Inflammatory macrophage (primary cell): ENCODE results near the gene SLC9A8.
A peak's percentile ranks its signal among the peaks of the same experiment; 100 is the strongest.

ENCODE experiments used
- DNase-seq, 2 donors: peaks; one replicate each; pipeline ENCODE4 v3.0.0-alpha.2; 2020 to 2022

SLC9A8 gene

DNA sequence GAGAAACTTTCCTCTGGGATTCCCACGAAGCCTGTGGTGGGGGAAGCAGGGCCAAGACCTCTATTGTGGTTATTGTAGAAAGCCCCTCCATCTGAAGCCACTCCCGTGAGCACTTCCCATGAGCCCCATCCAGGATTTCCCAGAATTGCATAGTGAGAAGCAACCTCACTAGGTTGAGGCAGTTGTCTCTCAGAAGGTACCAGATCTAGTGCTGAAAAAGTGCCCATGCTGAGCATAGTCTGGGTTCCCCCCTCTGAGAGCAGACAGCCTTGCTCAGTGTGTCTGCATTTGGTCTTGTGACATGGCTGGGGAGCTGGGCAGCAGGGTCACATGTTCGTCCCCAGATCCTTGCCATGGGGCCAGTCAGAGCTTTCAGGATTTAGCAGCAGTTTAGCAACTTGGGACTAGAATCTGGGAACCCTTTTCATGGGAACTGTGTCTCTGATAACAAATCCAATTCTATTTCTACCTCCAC, 38.6 kb downstream of the SLC9A8 start:
- peak; percentile 45 to 57 for DNase-seq

DNA sequence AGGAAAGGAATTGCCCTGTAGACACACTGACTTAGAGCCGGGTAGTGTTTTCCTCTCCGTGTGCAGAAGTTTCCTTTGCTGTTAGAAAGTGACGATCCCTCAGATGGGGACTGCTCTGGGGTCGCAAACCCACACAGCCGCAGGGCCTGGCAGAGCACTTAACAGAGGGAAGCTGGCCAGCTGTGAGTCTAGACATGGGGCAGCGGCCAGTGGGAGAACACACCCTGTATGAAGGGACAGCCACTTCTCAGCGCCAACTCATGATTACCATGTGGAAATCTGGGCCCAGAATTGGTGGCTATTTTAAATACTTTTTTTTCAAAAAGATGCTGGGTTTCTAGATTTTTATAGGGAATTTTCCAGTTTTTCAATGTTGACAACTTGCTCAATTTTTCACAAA, 39.4 kb downstream of the SLC9A8 start:
- DNase-seq = no peak

DNA sequence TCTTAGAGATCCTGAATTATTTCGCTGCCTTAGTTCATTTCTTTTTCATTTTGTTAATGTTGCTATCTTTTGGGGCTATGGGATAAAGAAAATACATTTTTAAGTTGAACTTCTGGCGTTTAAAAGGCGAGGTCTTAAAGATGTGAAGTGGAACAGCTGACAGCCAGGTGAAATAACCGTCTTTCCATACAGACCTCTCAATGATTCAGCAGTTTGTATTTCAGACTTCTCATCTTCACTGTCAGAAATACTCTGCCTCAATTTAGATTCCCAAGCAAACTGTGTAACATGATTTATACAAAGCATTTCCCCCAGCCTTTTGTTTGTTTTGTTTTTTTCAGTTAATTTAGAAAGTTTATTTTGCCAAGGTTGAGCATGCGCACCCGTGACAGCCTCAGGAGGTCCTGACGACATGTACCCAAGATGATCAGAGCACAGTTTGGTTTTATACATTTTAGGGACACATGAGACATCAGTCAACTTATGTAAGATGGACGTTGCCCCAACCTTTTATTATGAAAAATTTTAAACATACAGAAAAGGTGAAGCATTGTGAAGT, 40.0 kb downstream of the SLC9A8 start:
- DNase-seq = no peak

DNA sequence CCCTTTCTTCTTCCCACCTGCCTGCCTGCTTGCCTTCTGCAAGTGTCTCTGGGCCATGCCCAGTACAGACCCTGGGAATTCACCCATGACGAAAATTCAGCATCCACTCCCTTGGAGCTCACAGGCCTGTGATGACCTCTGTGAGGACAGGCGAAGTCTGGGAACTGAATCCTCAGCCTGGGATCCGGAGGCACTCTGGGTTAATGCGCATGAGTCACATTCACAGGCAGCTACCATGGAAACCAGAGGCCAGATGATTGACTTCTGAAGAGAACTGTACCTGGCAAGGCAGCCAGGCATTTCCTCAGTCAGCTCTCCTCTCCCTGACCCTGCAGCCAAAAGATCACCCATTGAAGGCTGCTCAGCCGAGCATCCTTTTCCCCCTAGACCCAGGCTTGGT, 41.0 kb downstream of the SLC9A8 start:
- no peak for DNase-seq

DNA sequence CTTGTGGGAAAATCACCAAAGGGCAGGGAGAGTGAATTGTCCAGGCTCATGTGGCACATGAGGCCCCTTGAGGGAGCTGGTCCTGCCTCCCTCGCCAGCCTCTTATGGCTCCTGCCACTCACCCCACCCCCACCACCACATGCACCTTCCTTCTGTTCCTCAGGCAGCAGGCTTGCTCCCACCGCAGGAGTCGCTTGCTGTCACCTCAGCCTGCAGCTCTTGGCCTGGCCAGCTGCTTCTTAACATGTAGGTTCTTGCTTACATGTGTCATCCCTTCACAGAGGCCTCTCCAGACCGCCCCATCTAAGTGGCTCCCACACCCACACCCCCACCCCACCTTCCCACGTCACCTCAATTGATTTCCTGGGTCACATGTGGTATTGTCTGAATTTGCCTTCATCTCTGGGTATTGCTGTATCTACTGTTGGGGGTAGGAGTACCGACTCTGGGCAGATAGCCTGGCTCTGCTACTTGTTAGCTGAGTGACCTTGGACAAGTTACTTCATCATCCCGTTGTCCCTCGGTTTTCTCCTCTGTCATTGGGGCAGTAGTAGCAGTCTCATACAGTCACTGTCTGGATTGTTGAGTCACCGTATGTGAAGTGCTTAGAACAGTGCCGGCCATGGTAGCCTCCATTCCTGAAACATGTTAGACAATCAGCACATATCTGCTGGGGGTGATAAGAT, 41.7 kb downstream of the SLC9A8 start:
- no peak for DNase-seq

DNA sequence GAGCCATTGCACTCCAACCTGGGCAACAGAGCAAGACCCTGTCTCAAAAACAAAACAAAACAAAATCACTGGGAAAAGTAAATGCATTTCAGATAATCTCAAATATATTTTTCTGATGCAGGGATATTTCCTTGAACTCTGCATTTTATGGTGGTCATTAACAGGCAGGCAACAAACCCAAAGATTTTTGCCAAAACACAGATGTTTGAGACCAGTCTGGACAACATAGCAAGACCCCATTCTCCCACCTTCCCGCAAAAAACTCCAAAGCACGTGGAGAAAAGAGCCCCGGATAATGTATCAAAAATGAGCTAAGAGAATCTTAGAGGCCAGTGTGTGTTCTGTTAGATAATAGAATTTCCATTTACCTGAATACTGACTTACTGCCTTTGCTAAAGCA, 44.3 kb downstream of the SLC9A8 start:
- DNase-seq = no peak

DNA sequence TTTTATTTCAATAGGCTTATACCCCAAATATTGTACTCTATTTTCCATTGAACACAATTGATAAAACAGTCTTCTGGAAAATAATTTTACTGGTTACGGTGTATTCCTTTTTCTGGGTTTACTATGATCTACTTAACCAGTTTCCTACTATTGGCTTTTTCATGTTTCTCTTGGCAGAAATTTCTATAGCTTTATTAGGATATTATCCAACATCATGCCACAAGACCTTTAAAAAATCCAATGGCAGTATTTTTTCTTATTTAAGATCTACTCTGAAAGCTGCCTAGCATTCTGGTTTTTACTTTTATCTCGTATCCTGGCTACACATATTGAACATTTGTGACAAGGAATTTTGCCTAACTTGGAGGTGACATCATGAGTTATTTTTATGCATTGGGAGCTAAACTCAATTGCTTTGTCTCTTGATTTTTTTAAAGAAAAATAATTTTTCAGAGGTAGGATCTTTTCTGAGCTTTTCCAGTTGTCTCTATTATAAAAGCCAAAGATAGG, 45.5 kb downstream of the SLC9A8 start:
- no peak for DNase-seq

DNA sequence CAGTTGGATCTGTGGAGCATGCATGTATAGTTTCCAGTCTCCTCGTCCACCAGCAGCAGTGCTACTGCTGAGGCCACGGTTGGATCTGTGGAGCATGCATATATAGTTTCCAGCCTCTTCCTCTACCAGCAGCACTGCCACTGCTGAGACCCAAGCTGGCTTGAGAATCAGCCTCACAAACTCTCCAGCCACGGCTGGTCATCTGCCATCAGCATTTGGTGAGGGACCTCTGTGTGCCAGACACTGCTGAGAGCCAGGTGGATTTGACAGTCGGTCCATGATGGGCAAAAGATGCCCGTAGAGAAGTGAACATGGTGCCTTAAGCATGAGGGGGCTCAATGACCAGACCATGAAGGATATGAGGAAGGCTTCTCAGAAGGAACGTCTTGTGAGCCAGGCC, 46.4 kb downstream of the SLC9A8 start:
- no peak for DNase-seq

DNA sequence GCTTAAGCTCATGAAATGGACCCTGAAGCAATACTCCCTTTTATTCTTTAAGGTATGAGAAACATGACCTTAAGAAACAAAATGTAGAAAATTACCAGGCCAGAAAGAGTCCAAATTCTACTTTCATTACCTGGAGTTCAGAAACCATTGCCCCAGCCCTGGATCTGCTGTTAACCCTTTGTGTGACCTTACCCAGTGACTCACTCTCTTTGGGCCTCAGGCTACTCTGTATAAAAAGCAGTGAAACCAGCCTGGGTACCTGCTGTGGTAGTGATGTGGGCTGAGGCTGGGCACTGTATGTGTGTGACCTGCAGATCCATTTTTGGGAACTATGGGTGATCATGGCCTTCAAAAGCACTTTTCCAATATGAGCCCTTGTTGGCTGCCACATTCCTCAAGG, 47.2 kb downstream of the SLC9A8 start:
- DNase-seq = no peak

DNA sequence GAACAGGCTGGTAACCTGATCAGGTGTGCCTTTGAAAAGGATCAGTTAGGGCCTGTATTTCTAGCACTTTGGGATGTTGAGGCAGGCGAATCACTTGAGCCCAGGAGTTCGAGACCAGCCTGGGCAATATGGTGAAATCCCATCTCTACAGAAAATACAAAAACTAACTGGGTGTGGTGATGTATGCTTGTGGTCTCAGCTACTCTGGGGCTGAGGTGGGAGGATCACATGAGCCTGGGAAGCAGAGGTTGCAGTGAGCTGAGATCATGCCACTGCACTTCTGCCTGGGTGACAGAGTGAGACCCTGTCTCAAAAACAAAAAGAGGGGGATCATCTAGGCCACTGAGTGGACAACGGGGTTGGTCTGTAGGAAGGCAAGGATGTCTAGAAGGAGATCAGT, 48.6 kb downstream of the SLC9A8 start:
- peak; percentile 34 to 69 for DNase-seq

DNA sequence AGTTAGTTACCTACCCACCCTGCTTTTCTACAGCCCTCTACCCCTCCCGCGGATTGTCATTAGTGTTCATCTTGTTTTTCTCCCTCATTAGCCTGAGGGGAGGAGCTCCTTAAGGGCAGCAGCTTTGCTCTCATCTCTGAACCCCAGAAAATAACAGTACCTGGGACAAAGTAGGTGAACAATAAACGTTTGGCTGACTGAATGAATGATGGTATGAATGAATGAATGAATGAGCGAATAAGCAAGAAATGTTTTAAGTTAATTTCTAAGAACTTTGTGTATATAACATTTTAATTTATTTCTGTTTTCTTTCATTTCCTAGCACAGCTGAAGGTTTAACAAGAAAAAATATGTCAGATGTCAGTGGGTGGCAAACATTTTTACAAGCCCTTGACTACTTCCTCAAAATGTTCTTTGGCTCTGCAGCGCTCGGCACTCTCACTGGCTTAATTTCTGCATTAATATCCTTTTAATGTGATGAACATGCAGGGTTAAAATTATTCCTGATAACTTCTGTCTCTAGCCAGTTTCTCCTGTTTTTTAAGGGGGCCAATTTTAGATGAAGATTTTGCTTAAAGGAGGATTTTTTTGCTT, 50.1 kb downstream of the SLC9A8 start:
- peak; percentile 36 to 56 for DNase-seq

DNA sequence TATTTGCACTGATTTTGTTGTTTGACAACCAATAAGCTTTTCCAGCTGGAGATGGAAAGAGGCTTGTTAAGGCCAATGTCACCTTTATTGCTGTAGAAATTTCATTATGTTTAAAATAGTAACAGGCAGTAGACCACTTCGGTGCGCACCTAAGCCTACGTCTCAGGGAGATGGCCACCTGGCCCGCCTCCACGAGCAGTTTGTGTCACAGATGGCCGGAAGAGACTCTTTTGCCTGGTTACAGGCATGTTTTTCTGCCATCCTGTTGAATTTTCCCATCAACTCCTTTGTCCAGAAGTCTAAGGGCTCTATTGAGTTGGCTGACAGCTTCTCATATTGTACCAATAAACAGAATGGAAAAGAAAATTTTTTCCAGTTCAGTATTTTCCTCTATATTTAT, 51.0 kb downstream of the SLC9A8 start:
- no peak for DNase-seq

DNA sequence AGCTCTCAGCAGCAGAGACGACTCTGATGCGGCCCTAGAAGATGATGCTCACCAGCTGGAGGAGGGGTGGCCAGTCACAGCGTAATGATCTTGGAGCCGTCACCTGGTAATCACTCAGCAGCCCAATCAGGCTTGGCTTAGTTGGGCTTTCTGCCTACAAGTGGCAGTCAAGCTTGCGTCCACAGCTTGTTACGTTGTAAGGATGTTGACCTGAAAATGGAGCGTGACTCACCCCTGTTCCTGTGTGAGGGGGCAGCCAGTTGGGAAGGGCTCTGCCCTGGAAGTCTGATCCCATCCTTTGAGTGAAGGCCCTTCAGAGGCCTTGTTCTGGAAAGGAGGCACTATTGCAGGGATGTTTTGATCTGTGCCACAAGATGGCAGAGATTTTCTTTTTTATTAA, 52.9 kb downstream of the SLC9A8 start:
- DNase-seq = no peak

DNA sequence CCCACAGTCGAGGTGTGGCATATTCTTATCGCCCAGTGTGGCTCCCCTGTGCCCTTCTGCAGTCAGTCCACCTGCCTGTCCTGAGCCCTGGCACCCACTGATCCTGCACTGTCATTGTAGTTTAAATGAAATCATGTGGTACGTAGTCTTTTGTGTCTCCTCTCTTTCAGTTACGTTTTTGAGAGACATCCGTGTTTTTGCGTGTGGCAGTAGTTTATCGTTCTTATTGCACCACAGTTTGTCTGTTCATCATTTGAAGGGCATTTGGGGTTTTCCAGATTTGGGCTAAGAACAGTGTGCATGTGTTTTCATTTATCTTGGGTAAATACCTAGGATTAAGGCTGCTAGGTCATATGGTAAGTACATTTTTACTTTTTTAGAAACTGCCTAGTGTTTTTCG, 53.4 kb downstream of the SLC9A8 start:
- DNase-seq = no peak

DNA sequence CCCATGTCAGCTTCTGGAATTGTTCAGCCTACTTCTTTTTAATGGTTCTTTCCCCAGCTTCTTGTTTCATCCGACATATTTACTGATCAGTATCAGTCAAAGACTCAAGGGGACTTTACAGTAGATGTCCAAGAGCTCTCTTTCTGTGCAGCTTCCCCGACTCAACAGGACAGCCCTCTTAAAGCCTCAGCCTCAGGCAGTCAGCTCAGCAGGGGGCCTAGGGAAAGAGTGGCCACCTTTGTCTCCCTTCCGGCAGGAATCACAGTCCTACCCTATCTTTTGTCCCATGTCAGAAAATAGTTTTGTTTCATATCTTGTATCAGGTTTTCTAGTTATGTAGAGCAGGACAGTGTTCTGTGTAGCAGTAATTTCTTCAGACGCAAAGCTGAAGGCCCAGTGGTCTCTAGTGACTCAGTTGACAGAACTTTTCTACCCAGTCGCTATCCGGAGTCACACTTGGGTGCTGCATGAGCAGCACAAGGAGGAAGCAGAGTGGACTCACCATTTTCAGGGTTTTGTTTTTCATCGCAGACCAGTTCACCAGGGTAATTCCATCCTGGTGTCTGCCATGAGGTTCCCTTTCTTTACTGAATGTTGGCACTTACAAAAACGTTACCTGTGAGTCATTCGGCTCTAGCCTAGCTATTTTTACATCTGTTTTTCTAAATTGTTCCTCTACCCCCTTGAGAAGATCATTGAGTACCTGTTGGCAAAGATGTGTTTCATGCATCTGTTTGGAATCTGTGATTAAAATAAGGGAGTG, 55.0 kb downstream of the SLC9A8 start:
- peak in 1 of 2 donors; percentile 6 for DNase-seq

DNA sequence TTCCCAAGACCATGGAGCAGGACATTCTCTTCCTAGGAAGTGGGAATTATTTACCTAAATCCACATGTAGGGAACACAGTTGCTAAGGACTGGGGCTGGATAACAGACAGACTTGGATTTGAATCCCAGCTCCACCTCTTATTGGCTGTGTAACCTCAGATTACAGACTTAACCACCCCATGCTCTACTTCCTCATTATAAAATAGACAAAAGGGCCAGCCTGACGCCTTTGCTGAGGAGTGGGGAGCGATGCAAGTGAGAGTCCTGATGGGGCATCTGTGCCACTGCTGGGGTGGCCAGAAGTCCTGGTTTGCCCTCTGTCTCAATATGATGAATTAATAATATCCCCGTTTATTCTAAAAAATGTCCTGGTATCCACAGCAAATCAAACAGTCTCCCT, 55.9 kb downstream of the SLC9A8 start:
- DNase-seq = peak in 1 of 2 donors; percentile 18

DNA sequence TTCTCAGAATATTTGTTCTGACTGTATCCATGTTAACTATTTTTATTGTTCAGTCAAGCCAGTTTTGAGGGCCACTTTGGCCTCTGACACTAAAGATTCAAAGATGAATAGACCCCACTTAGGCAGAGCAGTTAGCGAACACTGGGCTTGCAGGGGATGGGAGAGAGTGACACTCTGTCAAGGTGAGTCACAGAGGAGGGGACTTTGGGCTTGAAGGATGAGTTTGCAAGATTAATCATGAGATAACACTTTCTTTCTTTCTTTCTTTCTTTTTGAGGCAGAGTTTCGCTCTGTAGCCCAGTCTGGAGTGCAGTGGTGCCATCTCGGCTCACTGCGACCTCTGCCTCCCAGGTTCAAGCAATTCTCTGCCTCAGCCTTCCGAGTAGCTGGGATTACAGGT, 56.3 kb downstream of the SLC9A8 start:
- DNase-seq = no peak

DNA sequence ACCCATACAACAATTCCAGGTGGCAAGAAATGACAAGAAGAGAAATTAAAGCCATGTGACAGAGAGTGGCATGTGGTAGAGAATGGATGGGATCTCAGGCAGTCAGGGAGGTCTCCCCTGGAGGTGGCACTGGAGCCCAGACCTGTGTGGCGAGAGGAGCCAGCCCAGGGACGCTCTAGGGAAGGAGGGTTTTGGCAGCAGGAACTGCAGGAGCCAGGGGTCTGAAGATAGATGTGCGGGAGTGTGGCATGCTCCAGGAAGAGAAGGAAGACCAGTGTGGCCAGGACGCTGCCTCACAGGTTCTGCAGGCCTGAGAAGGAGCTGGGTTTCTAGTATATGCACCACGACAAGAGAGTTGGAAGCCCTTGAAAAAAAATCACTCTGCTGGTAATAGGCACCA, 57.6 kb downstream of the SLC9A8 start:
- no peak for DNase-seq

DNA sequence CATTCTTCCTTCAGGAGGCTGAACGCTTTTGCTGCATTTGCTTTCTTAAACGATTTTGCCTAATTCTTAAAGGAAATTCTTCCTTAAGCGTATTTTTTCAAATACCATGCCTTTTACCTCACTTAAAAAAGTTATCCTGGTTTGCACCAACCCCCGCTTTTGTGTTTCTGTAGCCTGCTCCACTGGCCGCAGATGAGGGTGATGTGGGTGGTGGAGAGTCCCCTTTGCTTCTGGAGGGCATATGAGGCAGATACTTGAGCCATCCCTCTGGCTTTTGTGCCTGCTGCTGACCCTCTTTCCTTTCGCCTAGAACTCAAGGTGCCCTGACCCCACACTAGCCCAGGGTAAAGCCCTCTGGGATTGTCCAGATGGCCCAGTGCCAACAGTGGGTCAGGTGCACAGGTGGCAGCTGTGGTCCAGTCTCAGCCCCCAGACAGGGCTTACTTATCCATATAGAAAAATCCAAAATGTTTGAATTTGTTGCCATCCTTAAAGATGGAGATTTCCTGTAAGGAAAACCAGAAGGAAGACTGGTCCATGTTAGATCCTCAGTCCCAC, 58.8 kb downstream of the SLC9A8 start:
- DNase-seq = no peak

DNA sequence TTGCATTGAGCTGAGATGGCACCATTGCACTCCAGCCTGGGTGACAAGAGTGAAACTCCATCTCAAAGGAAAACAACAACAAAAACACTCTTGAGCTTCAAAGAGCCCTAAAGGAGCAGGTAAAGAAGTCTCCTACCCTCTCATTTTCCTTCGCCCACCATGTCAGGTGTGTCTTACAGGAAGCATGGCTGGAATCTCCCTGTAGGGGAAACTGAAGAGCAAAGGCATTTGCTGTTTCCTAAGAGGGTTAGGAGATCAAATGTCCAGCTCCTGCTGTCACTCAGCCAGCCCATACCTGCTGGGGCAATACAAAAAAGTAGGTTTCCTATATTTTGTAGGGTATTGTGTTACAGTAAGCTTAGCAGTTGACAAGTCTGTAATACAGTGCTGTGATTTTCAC, 59.4 kb downstream of the SLC9A8 start:
- no peak for DNase-seq

DNA sequence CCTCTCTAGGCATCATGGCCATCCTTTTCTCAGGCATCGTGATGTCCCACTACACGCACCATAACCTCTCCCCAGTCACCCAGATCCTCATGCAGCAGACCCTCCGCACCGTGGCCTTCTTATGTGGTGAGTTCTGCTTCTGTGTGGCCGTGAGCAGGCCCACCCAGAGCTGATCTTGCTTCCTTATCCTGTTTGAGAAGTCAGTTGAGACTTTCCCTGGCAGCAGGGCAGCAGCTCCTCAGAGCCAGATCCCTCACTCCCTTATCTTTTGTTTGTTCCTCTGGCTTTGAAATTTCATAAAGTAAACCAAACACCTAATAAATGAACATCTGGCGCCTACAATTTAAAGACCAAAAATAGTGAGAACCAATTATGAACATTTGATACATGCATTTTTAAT, 62.1 kb downstream of the SLC9A8 start:
- no peak for DNase-seq

DNA sequence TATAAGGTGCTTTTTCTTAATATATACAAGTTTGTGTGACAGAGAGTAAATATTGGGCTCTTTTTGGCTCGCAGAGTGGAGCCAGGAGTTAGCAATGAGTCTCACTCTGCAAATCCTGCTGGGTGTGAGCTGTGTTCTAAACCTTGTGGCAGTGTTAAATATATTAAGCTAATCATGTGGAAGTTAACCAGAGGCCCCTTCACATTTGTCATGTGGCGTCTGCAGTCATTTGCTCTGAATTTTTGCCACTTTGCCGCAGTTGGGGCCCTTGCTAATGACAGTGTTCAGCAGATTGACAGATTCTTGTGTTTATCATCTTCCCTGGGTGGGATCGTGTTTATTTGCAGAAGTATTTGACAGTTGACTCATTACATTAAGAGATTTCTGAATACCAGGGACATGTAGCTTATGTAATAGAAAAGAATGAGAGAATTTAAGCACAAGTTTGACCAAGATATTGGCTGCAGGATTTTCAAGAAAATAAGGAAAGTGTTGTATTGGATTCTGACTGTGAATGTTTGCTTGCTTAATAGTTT, 64.8 kb downstream of the SLC9A8 start:
- no peak for DNase-seq

DNA sequence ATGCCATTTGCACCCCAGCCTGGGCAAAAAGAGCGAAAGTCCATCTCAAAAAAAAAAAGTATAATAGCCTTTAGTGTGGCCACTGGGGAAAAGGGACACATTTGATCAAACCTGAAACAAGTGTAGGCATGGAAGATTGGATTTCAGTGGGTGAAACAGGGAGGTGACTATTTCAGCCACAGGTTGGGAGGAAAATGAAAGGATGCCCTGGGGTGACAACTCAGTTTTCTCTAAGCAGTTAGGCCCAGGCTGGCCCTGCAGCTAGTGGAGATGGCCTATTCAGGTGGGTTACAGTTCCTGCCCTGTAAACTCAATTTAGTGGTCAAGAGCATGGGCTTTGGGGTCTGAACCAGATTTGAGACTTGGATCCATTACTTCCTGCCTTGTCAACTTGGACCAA, 66.3 kb downstream of the SLC9A8 start:
- no peak for DNase-seq
